GM19240 (cell line): ENCODE data around the gene CYP2W1.
"Not testable (repeated sequence)": the region's sequence is repeated elsewhere in the genome, so short reads cannot be mapped to it uniquely, and the experiment has no call there.

ENCODE experiments used
- DNase-seq: peaks from one replicate; pipeline ENCODE4 v3.0.0; 2011; ENCODE audit warnings: low spot score; ENCODE audit not compliant: insufficient read length

The CYP2W1 gene, protein sequence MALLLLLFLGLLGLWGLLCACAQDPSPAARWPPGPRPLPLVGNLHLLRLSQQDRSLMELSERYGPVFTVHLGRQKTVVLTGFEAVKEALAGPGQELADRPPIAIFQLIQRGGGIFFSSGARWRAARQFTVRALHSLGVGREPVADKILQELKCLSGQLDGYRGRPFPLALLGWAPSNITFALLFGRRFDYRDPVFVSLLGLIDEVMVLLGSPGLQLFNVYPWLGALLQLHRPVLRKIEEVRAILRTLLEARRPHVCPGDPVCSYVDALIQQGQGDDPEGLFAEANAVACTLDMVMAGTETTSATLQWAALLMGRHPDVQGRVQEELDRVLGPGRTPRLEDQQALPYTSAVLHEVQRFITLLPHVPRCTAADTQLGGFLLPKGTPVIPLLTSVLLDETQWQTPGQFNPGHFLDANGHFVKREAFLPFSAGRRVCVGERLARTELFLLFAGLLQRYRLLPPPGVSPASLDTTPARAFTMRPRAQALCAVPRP

DNA sequence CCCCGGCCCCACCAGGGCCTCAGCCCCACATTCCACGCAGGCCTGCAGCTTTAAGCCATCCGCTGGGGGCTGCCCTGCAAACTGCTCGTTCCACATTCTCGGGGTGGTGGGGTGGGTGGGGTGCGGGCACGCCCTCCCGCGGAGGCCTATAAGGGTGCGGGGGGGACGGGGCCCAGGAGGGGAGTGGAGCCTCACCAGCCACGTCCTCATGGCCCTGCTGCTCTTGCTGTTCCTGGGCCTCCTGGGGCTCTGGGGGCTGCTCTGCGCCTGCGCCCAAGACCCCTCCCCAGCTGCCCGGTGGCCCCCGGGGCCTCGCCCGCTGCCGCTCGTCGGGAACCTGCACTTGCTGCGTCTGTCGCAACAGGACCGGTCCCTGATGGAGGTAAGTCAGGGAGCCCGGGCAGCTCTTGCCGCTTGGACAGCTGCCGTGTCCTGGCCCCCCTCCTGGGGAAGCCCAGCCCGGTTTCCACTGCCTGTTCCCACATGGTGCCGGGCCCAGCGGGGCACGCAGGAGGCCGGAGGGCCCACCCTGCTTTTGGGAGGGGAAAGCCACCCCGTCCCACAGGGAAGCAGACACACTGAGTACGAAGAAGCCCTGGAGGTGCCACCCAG is at the start of gene CYP2W1:
TSS of gene CYP2W1 (plus strand) at position 178 of the 612 bp plus-strand sequence. CDS start at position 209, 31 bp downstream.
- no peak for DNase-seq

DNA sequence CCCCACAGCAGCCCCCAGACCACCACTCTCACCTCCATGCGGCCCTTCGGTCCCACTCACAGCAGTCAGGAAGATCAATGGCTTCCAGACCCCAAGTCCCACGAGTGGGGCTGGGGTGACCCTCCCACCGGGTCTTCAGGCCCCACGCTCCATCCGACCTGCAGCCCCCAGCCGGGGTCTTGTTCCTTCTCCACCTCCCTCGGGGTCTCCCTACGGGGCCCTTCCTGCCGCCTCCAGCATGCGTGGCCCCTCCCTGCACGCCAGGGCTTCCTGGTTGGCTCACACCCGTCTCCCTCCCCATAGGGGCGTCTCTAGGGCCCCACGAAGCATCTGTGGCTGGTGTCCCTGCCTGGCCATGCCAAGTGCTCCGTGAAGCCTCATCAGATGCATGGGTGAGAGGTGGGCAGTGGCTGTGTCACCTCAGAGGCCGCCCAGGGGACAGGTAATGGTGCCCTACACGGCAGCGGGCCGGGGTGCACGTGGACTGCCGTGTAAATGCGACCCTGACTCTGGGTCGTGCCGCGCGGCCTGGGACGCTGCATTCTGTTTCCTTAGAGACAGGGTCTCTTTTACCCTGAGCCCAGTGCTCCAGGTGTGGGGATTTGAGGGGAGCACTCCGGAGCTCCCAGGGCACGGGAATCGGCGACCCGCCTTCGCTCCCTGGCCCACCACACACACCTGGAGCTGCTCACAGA is 48.4 kb upstream of the CYP2W1 start:
- no peak for DNase-seq

- DNase-seq = no peak
These were observed 47.7 kb upstream of the CYP2W1 start for GRCh38 chr7:935164-935873.

GRCh38 chr7:935874-936385 is 47.1 kb upstream of the CYP2W1 start:
- no peak for DNase-seq

GRCh38 chr7:936386-937054 is 46.5 kb upstream of the CYP2W1 start:
- DNase-seq = peak; percentile 84

DNA sequence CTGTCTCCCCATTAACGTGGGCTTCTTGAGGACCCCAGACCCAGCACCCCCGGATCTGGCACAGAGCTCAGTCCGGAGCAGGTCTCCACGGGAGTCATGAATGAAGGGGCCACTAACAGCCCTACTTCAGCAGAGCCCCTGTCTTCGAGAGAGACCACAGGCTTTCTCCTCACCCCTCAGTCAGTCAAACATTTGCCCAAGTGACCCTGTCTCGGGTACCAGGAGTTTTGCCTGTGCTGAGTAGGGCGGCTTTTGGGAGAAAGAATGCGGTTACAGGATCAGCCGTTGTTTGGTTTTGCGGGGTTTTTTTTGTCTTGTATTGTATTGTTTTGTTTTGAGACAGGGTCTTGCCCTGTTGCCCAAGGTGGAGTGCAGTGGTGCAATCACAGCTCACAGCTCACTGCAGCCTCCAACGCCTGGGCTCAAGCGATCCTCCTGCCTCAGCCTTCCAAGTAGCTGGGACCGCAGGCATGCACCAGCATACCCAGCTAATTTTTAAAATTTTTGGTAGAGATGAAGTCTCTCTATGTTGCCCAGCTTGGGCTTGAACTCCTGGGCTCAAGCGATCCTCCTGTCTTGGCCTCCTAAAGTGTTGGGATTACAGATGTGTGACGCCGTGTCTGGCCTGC is 45.0 kb upstream of the CYP2W1 start:
- no peak for DNase-seq

DNA sequence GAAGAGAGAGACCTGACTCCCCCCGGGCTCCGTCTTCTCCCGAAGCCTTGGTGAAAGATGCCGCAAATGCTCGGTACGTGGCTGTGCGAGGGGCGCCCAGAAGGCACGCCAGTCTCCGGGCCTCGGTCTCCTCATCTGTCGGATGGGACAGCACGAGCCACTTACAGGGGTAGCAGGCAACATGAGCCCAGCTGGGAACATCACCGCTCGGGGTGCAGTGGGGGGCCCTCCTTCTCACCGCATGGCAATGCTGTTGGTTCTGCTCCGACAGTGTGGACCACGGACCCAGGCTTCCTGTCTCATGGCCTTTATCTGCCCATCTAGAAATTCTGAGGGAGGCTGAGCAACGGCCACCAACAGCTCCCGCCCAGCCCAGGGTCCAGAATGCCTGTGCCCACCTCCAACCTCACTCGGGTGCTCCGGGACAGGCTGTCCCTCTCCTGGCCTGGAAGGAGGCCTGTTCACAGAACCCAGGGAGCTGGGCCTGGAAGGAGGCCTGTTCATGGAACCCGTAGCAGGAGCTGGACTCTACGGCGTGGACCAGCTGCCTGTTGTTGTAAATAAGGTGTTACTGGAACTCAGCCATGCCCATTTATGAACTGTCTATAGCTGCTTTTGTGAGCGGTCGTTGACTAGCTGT is 44.3 kb upstream of the CYP2W1 start:
- no peak for DNase-seq

GRCh38 chr7:939843-940242 is 43.1 kb upstream of the CYP2W1 start:
- DNase-seq = no peak

GRCh38 chr7:940599-941408 is 42.2 kb upstream of the CYP2W1 start:
- DNase-seq = no peak

DNA sequence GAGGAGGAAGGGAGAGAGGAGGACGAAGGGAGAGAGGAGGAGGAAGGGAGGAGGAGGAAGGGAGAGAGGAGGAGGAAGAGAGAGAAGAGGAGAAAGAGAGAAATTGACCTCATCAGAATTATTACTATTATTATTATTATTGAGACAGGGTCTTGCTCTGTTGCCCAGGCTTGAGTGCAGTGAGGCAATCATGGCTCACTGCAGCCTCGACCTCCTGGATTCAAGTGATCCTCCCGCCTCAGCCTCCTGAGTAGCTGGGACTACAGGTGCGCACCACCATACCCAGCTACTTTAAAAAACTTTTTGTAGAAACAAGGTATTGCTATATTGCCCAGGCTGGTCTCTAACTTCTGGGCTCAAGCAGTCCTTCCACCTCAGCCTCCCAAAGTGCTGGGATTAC is 39.2 kb upstream of the CYP2W1 start:
- DNase-seq = not testable (repeated sequence)

DNA sequence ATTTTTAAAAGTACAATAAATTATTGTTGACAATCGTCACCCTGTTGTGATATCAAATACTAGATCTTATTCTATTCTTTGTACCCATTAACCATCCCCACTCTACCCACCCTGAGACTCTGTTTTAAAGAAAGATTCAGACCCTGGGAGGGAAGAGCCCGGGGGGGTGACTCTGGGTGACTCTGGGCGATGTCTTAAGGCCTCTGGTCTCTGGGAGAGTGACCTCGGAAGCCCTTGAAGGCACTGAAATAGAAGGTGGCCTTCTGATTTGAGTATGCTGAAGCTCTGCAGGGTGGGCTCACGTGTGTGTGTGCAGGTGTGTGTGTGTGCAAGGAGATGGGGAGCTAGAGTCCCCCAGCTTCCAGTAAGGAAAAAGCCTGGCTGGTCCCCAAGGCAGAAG is 38.2 kb upstream of the CYP2W1 start:
- DNase-seq = no peak

GRCh38 chr7:945147-945555 is 37.8 kb upstream of the CYP2W1 start:
- no peak for DNase-seq

DNA sequence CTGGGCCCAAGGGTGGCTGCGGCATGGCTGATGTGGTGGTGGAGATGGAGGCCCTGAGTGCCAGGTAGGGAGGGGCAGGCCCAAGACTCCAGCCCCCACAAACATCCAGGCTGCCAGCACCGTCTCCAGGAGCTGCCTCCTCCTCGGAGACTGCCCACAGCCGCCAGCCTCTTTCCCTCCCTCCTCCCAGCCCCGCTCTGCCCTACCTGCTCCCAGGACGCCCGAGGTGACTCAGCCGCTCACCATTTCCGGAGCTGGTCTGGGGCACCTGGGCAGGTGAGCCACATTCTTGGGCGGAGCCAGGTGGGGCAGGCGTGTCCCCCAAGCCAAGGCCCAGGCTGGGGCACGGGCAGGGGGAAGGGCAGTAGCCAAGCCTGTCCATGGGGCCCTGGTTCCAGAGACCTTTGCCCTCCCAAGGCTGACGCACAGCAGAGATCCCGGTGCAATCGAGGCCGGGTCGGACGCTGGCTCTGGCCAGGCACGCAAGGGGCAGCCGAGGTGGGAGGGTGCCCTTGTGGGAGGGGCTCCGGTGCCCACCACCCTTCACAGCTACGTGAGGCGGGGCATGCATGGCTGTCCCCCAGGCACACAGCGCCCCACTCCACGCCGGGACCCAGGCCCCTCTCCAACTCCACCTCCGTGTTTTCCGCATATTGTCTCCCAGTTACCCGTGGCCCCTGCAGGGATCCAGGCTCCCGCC is 37.3 kb upstream of the CYP2W1 start:
- DNase-seq = no peak

GRCh38 chr7:946256-946996 is 36.6 kb upstream of the CYP2W1 start:
- DNase-seq = no peak

DNA sequence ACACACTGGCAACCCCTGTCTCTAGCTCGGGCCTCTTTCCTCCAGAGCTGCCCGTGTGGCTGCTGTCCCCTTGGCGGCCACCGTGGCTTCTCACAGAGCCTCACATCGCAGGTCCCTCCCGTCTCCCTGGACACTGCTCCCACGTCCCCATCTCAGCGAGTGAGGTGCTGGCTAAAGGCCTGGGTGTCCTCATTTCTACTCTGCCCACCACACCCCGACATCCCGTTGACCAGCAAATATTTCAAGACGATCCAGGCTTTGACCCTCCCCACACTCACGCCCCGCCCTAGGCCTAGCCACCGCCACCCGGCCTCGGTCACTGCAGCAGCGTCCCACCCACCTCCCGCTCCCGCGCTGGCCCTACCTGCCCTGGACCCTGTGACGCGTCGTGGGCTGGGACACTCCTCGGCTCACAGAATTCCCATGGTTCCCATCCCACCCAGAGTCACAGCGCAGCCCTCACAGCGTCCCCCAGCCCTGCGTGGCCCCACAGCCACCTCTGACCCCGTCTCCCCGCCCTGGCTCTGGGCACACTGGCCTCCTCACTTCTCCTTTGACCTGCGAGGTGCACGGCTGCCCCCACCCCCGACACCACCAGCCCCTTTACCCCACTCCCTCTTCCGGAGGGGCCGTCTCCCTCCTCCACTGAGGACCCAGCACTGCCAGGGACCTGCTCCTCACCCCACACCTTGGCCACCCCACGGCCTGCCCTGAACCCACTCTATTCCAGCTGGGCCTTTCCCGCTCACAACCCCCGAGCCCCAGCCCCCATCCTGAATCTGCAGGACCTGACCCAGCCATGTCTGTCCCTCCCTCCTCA is 35.4 kb upstream of the CYP2W1 start:
- no peak for DNase-seq

- DNase-seq = no peak
These were observed 33.7 kb upstream of the CYP2W1 start for GRCh38 chr7:949021-949934.
